Heart left ventricle (tissue), 16 donors: ENCODE data around the gene BAIAP2. TPM values are rescaled to one million over a fixed set of nuclear protein-coding genes. Genes with fewer than 3 reads are reported as not detected.
A peak's percentile ranks its signal among the peaks of the same experiment; 100 is the strongest.

ENCODE experiments used
- ATAC-seq, 4 donors: fragments of 200-7000 bp; cut with Tn5 transposase; one replicate each; pipeline ENCODE4 v1.9.1; 2020 to 2022; ENCODE audit warnings: moderate library complexity in 4 of 4, mild to moderate bottlenecking in 3 of 4, moderate number of reproducible peaks in 1 of 4
- DNase-seq, 5 donors: peaks; one replicate each; pipeline ENCODE4 v3.0.0-alpha.2; 2020
- H3K27ac ChIP-seq, 12 donors: fragments of 200-600 bp; sonication (generic) in 4 of 12; one replicate each; pipeline versions ENCODE4 v1.5.0 to v1.8.0; 2016 to 2022; ENCODE audit warnings: mild to moderate bottlenecking in 2 of 12
- H3K27me3 ChIP-seq, 9 donors: fragments of 200-600 bp; sonication (generic) in 2 of 9; one replicate each; pipeline versions ENCODE4 v1.5.1 to v1.8.0; 2016 to 2022; ENCODE audit warnings: mild to moderate bottlenecking in 3 of 9
- H3K36me3 ChIP-seq, 9 donors: fragments of 200-600 bp; sonication (generic) in 2 of 9; one replicate each; pipeline versions ENCODE4 v1.5.0 to v1.8.0; 2018 to 2022; ENCODE audit warnings: mild to moderate bottlenecking in 2 of 9
- H3K4me1 ChIP-seq, 12 donors: fragments of 200-600 bp; sonication (generic) in 4 of 12; one replicate each; pipeline versions ENCODE4 v1.5.0 to v1.8.0; 2016 to 2022; ENCODE audit warnings: mild to moderate bottlenecking in 3 of 12
- H3K4me3 ChIP-seq, 12 donors: fragments of 200-600 bp; sonication (generic) in 4 of 12; one replicate each; pipeline versions ENCODE4 v1.5.0 to v1.8.0; 2017 to 2022; ENCODE audit warnings: mild to moderate bottlenecking in 9 of 12, moderate library complexity in 4 of 12
- H3K9me3 ChIP-seq, 12 donors: fragments of 200-600 bp; sonication (generic) in 4 of 12; one replicate each; pipeline versions ENCODE4 v1.5.0 to v1.8.0; 2016 to 2022; ENCODE audit warnings: mild to moderate bottlenecking in 1 of 12
- CTCF ChIP-seq, 12 donors: fragments of 200-600 bp; sonication (generic) in 4 of 12; IDR thresholded peaks; one replicate each; pipeline versions ENCODE4 v1.5.0 to v1.8.0; 2018 to 2022; ENCODE audit warnings: antibody characterized with exemption in 12 of 12, mild to moderate bottlenecking in 5 of 12
- POLR2A ChIP-seq, 2 donors: fragments of 450-650 bp; IDR thresholded peaks; one replicate each; pipeline ENCODE4 v1.6.1; 2017; ENCODE audit warnings: antibody characterized with exemption in 2 of 2, mild to moderate bottlenecking in 2 of 2, moderate library complexity in 2 of 2
- WGBS, 4 donors: extraction: QIAGEN DNeasy Blood & Tissue Kit in 2 of 4; methylation state at CpG; one replicate each; pipeline versions ENCODE4 v1.1.5 to v1.1.7; 2013 to 2018; 5-methylcytosine and 5-hydroxymethylcytosine counted together
- intact Hi-C, 10 donors: fragments of 100-400 bp; cut with DNase I; formaldehyde crosslinking; loops; one replicate each; pipeline versions ENCODE4 v1.11.1 to v1.14.2; 2022
- polyA plus RNA-seq, 2 donors: library from polyadenylated mRNA; stranded (reverse); fragments of 200-250 nt; gene quantifications; one replicate each; pipeline ENCODE4 v1.2.3, GENCODE V29; 2013
- total RNA-seq, 9 donors: library from RNA; depleted of rRNA in 2 of 9; stranded (reverse); fragments of >200 nt in 2 of 9; fragmentation: NEBNext Ultra II Directional in 3 of 9; extraction: Animal tissue kit (Norgen Biotek cat#: 25700) in 3 of 9; gene quantifications; one replicate each; pipeline versions ENCODE4 v1.1.0 to v1.2.4, GENCODE V29; 2016 to 2023
- donor health status: ischemic (EF 13 %, LVEDD 7.1; RV severe dilation, severe dysfunction).
- donor health status: healthy with polysubstance abuse.
- donor health status: DM: no; HTN: yes; CAD: no.
- donor health status: DM: no; HTN: no; CAD: no.
- donor health status: ischemic (EF 25% LVEDD 6.9; RV normal size, moderate dysfunction).
- donor health status: ischemic (EF 25% LVEDD 5.7; RV mildly dilated, moderate dysfunction).
- donor health status: healthy.
- donor health status: DM: yes; HTN: yes; CAD: no.
- donor health status: ischemic (EF 35%, LVEDD 5.7; RV mildly dilated, moderate dysfunction).
- donor health status: nonischemic (EF 11% LVEDD 7.7; RV severe dilation, severe dysfunction).
- donor health status: DM: yes; HTN: yes; CAD: no.
- donor health status: PGD.
- donor health status: ischemic (EF 29% LVEDD 5.4; RV normal size, mild dysfunction).
- donor health status: nonischemic (EF 23%, LVEDD 6.1; RV moderate dilation, normal function).

The BAIAP2 gene
- total and polyA plus RNA-seq, 11 donors = 8.9 to 30.2 (median 18.5) TPM

DNA sequence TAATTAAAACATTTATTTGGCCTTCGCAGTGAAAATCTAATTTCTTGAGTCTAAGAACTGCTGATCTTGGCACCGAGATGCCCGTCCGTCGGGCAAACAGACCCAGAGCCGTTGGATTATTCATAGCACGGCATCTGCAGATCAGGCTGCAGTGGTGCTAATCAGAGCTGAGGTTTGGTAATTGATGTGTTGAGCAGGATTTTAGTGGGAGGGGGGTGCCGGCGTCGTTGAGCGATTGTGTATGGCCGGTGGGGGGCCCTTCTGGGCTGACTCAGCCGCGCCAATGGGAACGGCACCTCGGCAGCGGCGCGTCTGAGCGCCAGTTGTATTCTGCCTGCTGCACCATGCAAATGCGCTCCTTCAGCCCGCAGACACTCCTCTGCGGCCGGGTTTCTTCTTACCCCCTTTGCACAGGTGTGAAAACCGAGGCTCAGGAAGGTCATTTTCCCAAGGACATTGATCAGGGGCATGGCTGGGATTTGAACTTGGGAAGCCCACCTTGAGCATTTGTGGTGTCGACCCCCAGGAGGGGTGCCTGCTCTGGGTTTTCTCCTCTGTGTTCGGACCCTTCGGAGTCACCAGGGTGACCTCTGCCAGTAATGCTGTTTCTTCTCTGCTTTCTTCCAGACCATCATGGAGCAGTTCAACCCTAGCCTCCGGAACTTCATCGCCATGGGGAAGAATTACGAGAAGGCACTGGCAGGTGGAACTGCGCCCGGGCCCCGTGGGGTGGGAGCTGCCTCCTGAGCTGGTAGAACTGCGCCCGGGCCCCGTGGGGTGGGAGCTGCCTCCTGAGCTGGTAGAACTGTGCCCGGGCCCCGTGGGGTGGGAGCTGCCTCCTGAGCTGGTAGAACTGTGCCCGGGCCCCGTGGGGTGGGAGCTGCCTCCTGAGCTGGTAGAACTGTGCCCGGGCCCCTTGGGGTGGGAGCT is 18.4 kb downstream of the BAIAP2 start:
- Histone ChIP-seq H3K4me3 (no peak overlapping the region), H3K27me3 (no peaks in the 10 kb centered on the region), H3K36me3 (peaks cover 0 to 3% (median 0%) of the 10 kb centered on the region in 9 donors), H3K9me3 (no peaks in the 10 kb centered on the region), H3K4me1 (peaks cover 6 to 71% (median 44%) of the 10 kb centered on the region in 12 donors), H3K27ac (peak overlapping the region; percentile 10 to 83 (median 64))
- no peak for TF ChIP-seq CTCF (IDR thresholded peaks at IDR 0.05)
- TF ChIP-seq POLR2A (IDR thresholded peaks at IDR 0.05) = no peak
- no peak for DNase-seq
- intact Hi-C loops = no loop called here
- ATAC-seq = no peak
- WGBS, 4 donors = 74 to 85% (median 79%) methylated on average over 29 to 39 of the region's 42 CpGs

DNA sequence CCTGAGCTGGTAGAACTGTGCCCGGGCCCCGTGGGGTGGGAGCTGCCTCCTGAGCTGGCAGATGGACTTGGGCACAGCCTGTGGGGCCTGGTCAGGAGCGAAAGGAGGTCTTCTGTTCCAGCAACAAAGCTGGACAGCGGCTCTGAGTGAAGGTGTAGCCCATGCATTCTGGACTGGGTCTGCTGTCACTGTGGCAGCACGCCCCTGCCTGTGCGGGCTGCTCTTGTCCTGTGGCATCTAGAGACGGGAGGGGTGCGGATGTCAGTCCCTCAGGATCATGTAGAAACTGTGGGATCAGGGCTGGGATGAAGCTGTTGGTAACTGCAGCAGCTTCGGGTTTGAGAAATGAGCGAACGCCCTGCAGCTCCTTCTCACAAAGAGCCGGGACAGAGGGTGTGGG is 19.4 kb downstream of the BAIAP2 start:
- Histone ChIP-seq H3K36me3 (peaks cover 0 to 12% (median 0%) of the 10 kb centered on the region in 9 donors), H3K27ac (no peak overlapping the region), H3K4me1 (peaks cover 6 to 64% (median 41%) of the 10 kb centered on the region in 12 donors), H3K4me3 (no peak overlapping the region), H3K9me3 (no peaks in the 10 kb centered on the region), H3K27me3 (no peaks in the 10 kb centered on the region)
- intact Hi-C loops = no loop called here
- DNase-seq (no peak), ATAC-seq (no peak)
- WGBS, 4 donors = 93 to 96% (median 95%) methylated on average over 9 to 12 of the region's 12 CpGs
- no peak for TF ChIP-seq POLR2A (IDR thresholded peaks at IDR 0.05)
- TF ChIP-seq CTCF (IDR thresholded peaks at IDR 0.05) = no peak

GRCh38 chr17:81054881-81055370 is 20.0 kb downstream of the BAIAP2 start:
- intact Hi-C loops = no loop called here
- H3K9me3 ChIP-seq = no peaks in the 10 kb centered on the region
- peaks cover 6 to 58% (median 36%) of the 10 kb centered on the region in 12 donors for H3K4me1 ChIP-seq
- H3K36me3 ChIP-seq = peaks cover 0 to 13% (median 0%) of the 10 kb centered on the region in 9 donors
- no peak for ATAC-seq
- no peak overlapping the region for H3K4me3 ChIP-seq
- DNase-seq = no peak
- no peak overlapping the region for H3K27ac ChIP-seq
- WGBS, 4 donors = 87 to 91% (median 90%) methylated on average over 17 of the region's 17 CpGs
- TF ChIP-seq POLR2A (IDR thresholded peaks at IDR 0.05) = no peak
- TF ChIP-seq CTCF (IDR thresholded peaks at IDR 0.05) = no peak
- H3K27me3 ChIP-seq = no peaks in the 10 kb centered on the region

- Histone ChIP-seq H3K4me3 (no peak overlapping the region), H3K27me3 (no peaks in the 10 kb centered on the region), H3K27ac (peak overlapping the region in 2 of 12 donors; percentile 73 to 80), H3K36me3 (peaks cover 0 to 13% (median 0%) of the 10 kb centered on the region in 9 donors), H3K9me3 (no peaks in the 10 kb centered on the region), H3K4me1 (peaks cover 6 to 46% (median 33%) of the 10 kb centered on the region in 12 donors)
- no peak for ATAC-seq
- intact Hi-C loops = no loop called here
- no peak for DNase-seq
- 87 to 96% (median 94%) methylated on average over 16 to 19 of the region's 19 CpGs for WGBS, 4 donors
- no peak for TF ChIP-seq POLR2A (IDR thresholded peaks at IDR 0.05)
- no peak for TF ChIP-seq CTCF (IDR thresholded peaks at IDR 0.05)
Observed at GRCh38 chr17:81056312-81056711, 21.4 kb downstream of the BAIAP2 start.
